ENCODE measurements around the gene INPPL1.
A peak's percentile ranks its signal among the peaks of the same experiment; 100 is the strongest.
"Not testable (repeated sequence)": the region's sequence is repeated elsewhere in the genome, so short reads cannot be mapped to it uniquely, and the experiment has no call there.

INPPL1 gene

GRCh38 chr11:72224564-72225410 lies at the start of gene INPPL1:
Gene INPPL1, plus strand, starts transcription at chr11:72224767. Its CDS starts 218 bp downstream, at chr11:72224985.
- peak; percentile 54 for DNase-seq

- DNase-seq: no peak
Observed at GRCh38 chr11:72177656-72178055, 46.9 kb upstream of the INPPL1 start.

GRCh38 chr11:72179049-72179803 lies 45.3 kb upstream of the INPPL1 start:
- no peak for DNase-seq

- peak; percentile 24 for DNase-seq
Observed at GRCh38 chr11:72179804-72180396, 44.7 kb upstream of the INPPL1 start.

GRCh38 chr11:72180892-72181552 lies 43.5 kb upstream of the INPPL1 start:
- DNase-seq: not testable (repeated sequence)

- peak; percentile 5 for DNase-seq
Observed at GRCh38 chr11:72181553-72181958, 43.0 kb upstream of the INPPL1 start.

- DNase-seq: no peak
Observed at GRCh38 chr11:72188267-72188666, 36.3 kb upstream of the INPPL1 start.

- DNase-seq: peak; percentile 5
Observed at GRCh38 chr11:72189455-72190250, 34.9 kb upstream of the INPPL1 start.

- no peak for DNase-seq
Observed at GRCh38 chr11:72190631-72191071, 33.9 kb upstream of the INPPL1 start.

- peak; percentile 10 for DNase-seq
Observed at GRCh38 chr11:72191961-72192381, 32.6 kb upstream of the INPPL1 start, which contains the start of gene FOLR1. Gene FOLR1, plus strand, starts transcription at chr11:72192140. Its CDS starts 34 bp downstream, at chr11:72192174.

GRCh38 chr11:72195518-72196270 lies 28.9 kb upstream of the INPPL1 start:
- DNase-seq: no peak

GRCh38 chr11:72201445-72201844 lies 23.1 kb upstream of the INPPL1 start:
- DNase-seq: not testable (repeated sequence)

GRCh38 chr11:72202571-72202970 lies 22.0 kb upstream of the INPPL1 start:
- no peak for DNase-seq

- DNase-seq: no peak
Observed at GRCh38 chr11:72203163-72203562, 21.4 kb upstream of the INPPL1 start.

GRCh38 chr11:72204886-72205285 lies 19.7 kb upstream of the INPPL1 start:
- no peak for DNase-seq

- DNase-seq: not testable (repeated sequence)
Observed at GRCh38 chr11:72206794-72207193, 17.8 kb upstream of the INPPL1 start.

GRCh38 chr11:72208281-72208680 lies 16.3 kb upstream of the INPPL1 start:
- DNase-seq: no peak

GRCh38 chr11:72209101-72209500 lies 15.5 kb upstream of the INPPL1 start:
- DNase-seq: no peak

- no peak for DNase-seq
Observed at GRCh38 chr11:72216638-72217037, 7.9 kb upstream of the INPPL1 start, which contains the start of gene FOLR2. Gene FOLR2, plus strand, starts transcription at chr11:72216794. Its CDS starts 1,791 bp downstream, at chr11:72218585.

- DNase-seq: no peak
Observed at GRCh38 chr11:72217841-72218240, 6.7 kb upstream of the INPPL1 start.

- no peak for DNase-seq
Observed at GRCh38 chr11:72218251-72218745, 6.3 kb upstream of the INPPL1 start.
